HepG2 (cell line): ENCODE data around the gene CKLF. TPM values are rescaled to one million over a fixed set of nuclear protein-coding genes. Genes with fewer than 3 reads are reported as not detected.

ENCODE experiments used
- CEBPG ChIP-seq: IDR thresholded peaks from 2 replicates; pipeline ENCODE4 v1.6.1; 2016
- HNF4G ChIP-seq, 2 experiments: sonication (generic) in 1 of 2; formaldehyde crosslinking in 1 of 2; IDR thresholded peaks; 2 replicates each; pipeline versions ENCODE4 v1.4.0 to v1.6.1; 2011 to 2020; ENCODE audit warnings: borderline replicate concordance in 2 of 2, low read depth in 2 of 2, mild to moderate bottlenecking in 2 of 2, low read length in 1 of 2, missing genetic modification reagents in 1 of 2, moderate library complexity in 1 of 2
- MEIS2 ChIP-seq: sonication (generic); formaldehyde crosslinking; IDR thresholded peaks from 2 replicates; pipeline ENCODE4 v1.9.0; 2021; ENCODE audit warnings: mild to moderate bottlenecking, missing genetic modification reagents
- PHB2 ChIP-seq: fragments of 450-650 bp; IDR thresholded peaks from 2 replicates; pipeline ENCODE4 v1.6.1; 2018; ENCODE audit not compliant: partially characterized antibody
- PHF5A ChIP-seq: IDR thresholded peaks from one replicate; pipeline ENCODE4 v1.6.1; 2018; ENCODE audit warnings: low read depth, missing genetic modification reagents; ENCODE audit not compliant: unreplicated experiment
- POGZ ChIP-seq: sonication (generic); formaldehyde crosslinking; IDR thresholded peaks from 2 replicates; pipeline ENCODE4 v1.4.0; 2020; ENCODE audit warnings: mild to moderate bottlenecking, missing genetic modification reagents
- SOX13 ChIP-seq, 3 experiments: fragments of 450-650 bp in 1 of 3; sonication (generic) in 1 of 3; formaldehyde crosslinking in 1 of 3; IDR thresholded peaks in 2 of 3; conservative IDR thresholded peaks in 1 of 3; 2 replicates each; pipeline versions ENCODE4 v1.5.0 to v1.6.1; 2016 to 2020; ENCODE audit warnings: antibody characterized with exemption in 1 of 3, mild to moderate bottlenecking in 1 of 3, missing compliant biosample characterization in 1 of 3, missing genetic modification reagents in 1 of 3, moderate library complexity in 1 of 3
- ZMYM2 ChIP-seq: sonication (generic); formaldehyde crosslinking; IDR thresholded peaks from 2 replicates; pipeline ENCODE4 v1.8.0; 2022; ENCODE audit warnings: mild to moderate bottlenecking, missing genetic modification reagents
- ZNF12 ChIP-seq: sonication (generic); formaldehyde crosslinking; IDR thresholded peaks from 2 replicates; pipeline ENCODE4 v1.5.0; 2020; ENCODE audit warnings: missing genetic modification reagents
- ZNF460 ChIP-seq: sonication (generic); formaldehyde crosslinking; IDR thresholded peaks from 2 replicates; pipeline ENCODE4 v1.5.1; 2020; ENCODE audit warnings: missing genetic modification reagents, mild to moderate bottlenecking, borderline replicate concordance
- ZNF878 ChIP-seq: sonication (generic); formaldehyde crosslinking; IDR thresholded peaks from 2 replicates; pipeline ENCODE4 v1.8.1; 2023; ENCODE audit warnings: mild to moderate bottlenecking, missing genetic modification reagents, moderate library complexity
- polyA plus RNA-seq, 8 experiments: library from polyadenylated mRNA; depleted of rRNA in 3 of 8; stranded (reverse) in 7 of 8; unstranded in 1 of 8; fragments of >200 nt; fragmentation: Illumina TruSeq in 4 of 8; extraction: Trizol in 4 of 8; gene quantifications; 2 replicates each; pipeline versions ENCODE4 v1.2.1 to v1.2.3, GENCODE V29; 2011 to 2016; ENCODE audit warnings: low read depth in 4 of 8, missing spikeins in 1 of 8, mixed read lengths in 1 of 8; ENCODE audit not compliant: insufficient read depth in 1 of 8
- total RNA-seq, 5 experiments: library from RNA; depleted of rRNA; stranded (reverse); fragments of >200 nt; fragmentation: Illumina TruSeq; extraction: Trizol; gene quantifications; 2 replicates each; pipeline ENCODE4 v1.2.3, GENCODE V29; 2016; ENCODE audit warnings: low read depth in 1 of 5
- TF ChIP-seq, protein P1 (sequence below): sonication (generic); formaldehyde crosslinking; IDR thresholded peaks from 2 replicates; pipeline ENCODE4 v1.4.0; 2020; ENCODE audit warnings: missing genetic modification reagents, borderline replicate concordance
- TF ChIP-seq, protein P2 (sequence below), 2 experiments: sonication (generic) in 1 of 2; formaldehyde crosslinking in 1 of 2; IDR thresholded peaks; 2 replicates each; pipeline versions ENCODE4 v1.6.1 to v1.9.0; 2014 to 2022; ENCODE audit warnings: antibody characterized with exemption in 1 of 2, borderline replicate concordance in 1 of 2, inconsistent platforms in 1 of 2, low read depth in 1 of 2, missing genetic modification reagents in 1 of 2
- TF ChIP-seq, protein P3 (sequence below): sonication (generic); formaldehyde crosslinking; IDR thresholded peaks from 2 replicates; pipeline ENCODE4 v1.4.0; 2020; ENCODE audit warnings: missing genetic modification reagents

CKLF gene
- total and polyA plus RNA-seq, 2 of the 13 experiments (the other 11 are each of a cell fraction or from before 2014, with no cell fraction given) = 120 to 167 TPM

DNA sequence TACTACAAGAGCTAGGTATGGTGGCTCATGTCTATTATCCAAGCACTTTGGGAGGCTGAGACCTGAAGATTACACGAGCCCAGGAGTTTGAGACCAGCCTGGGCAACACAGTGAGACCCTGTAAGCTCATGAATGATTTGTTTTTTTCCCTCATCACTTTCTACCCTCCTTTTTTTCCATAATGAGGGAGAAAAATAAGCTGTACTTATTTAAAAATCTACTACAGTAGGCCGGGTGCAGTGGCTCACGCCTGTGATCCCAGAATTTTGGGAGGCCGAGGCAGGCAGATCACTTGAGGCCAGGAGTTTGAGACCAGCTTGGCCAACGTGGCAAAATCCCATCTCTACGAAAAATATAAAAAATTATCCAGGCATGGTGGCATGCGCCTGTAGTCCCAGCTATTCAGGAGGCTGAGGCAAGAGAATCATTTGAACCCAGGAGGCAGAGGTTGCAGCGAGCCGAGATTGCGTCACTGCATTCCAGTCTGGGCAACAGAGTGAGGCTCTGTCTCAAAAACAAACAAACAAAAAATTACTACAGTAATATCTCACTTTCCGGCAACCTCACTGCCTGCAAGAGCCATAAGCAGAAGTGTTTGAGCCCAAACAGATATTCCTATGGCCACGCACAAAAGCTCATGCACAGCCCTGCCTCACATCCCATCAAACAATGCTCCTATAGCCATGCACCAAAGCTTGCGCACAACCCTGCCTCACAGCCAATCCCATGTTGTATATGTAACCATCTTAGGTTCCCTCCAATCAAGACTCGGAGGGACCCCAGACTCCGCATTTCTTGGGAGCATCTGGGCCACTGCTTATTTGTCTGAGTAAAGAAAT lies 39.9 kb upstream of the CKLF start (continued):
- TF ChIP-seq, protein P1, sequence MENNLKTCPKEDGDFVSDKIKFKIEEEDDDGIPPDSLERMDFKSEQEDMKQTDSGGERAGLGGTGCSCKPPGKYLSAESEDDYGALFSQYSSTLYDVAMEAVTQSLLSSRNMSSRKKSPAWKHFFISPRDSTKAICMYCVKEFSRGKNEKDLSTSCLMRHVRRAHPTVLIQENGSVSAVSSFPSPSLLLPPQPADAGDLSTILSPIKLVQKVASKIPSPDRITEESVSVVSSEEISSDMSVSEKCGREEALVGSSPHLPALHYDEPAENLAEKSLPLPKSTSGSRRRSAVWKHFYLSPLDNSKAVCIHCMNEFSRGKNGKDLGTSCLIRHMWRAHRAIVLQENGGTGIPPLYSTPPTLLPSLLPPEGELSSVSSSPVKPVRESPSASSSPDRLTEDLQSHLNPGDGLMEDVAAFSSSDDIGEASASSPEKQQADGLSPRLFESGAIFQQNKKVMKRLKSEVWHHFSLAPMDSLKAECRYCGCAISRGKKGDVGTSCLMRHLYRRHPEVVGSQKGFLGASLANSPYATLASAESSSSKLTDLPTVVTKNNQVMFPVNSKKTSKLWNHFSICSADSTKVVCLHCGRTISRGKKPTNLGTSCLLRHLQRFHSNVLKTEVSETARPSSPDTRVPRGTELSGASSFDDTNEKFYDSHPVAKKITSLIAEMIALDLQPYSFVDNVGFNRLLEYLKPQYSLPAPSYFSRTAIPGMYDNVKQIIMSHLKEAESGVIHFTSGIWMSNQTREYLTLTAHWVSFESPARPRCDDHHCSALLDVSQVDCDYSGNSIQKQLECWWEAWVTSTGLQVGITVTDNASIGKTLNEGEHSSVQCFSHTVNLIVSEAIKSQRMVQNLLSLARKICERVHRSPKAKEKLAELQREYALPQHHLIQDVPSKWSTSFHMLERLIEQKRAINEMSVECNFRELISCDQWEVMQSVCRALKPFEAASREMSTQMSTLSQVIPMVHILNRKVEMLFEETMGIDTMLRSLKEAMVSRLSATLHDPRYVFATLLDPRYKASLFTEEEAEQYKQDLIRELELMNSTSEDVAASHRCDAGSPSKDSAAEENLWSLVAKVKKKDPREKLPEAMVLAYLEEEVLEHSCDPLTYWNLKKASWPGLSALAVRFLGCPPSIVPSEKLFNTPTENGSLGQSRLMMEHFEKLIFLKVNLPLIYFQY (CRISPR knock-in tag) = peak; percentile 26; the same call in 1 of the 2 replicates
- TF ChIP-seq HNF4G (IDR thresholded peaks at IDR 0.05; ENCODE audit: borderline replicate concordance, low read depth, low read length) = no peak
- peak; percentile 42; the same call in 1 of the 2 replicates for TF ChIP-seq HNF4G (CRISPR knock-in tag; IDR thresholded peaks at IDR 0.05; ENCODE audit: borderline replicate concordance, low read depth)
- no peak for TF ChIP-seq MEIS2
- TF ChIP-seq ZMYM2 (CRISPR knock-in tag) = peak; percentile 48; the same call in 1 of the 2 replicates
- 0 out of 2 replicates have a peak, but pooled peaks have one; percentile 17 for TF ChIP-seq ZNF12 (CRISPR knock-in tag)
- no peak for TF ChIP-seq SOX13 (IDR thresholded peaks at IDR 0.05)
- TF ChIP-seq SOX13 (CRISPR knock-in tag; conservative IDR thresholded peaks at IDR 0.05 in 1 of 2, IDR thresholded peaks at IDR 0.05 in 1 of 2) = peak in 1 of 2 experiments; percentile 73; a peak in 2 of 4 replicates
- peak; percentile 80 for TF ChIP-seq PHF5A (CRISPR knock-in tag)
- TF ChIP-seq, protein P2, sequence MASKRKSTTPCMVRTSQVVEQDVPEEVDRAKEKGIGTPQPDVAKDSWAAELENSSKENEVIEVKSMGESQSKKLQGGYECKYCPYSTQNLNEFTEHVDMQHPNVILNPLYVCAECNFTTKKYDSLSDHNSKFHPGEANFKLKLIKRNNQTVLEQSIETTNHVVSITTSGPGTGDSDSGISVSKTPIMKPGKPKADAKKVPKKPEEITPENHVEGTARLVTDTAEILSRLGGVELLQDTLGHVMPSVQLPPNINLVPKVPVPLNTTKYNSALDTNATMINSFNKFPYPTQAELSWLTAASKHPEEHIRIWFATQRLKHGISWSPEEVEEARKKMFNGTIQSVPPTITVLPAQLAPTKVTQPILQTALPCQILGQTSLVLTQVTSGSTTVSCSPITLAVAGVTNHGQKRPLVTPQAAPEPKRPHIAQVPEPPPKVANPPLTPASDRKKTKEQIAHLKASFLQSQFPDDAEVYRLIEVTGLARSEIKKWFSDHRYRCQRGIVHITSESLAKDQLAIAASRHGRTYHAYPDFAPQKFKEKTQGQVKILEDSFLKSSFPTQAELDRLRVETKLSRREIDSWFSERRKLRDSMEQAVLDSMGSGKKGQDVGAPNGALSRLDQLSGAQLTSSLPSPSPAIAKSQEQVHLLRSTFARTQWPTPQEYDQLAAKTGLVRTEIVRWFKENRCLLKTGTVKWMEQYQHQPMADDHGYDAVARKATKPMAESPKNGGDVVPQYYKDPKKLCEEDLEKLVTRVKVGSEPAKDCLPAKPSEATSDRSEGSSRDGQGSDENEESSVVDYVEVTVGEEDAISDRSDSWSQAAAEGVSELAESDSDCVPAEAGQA (IDR thresholded peaks at IDR 0.05; ENCODE audit: low read depth) = peak; percentile 6; the same call in 1 of the 2 replicates
- TF ChIP-seq, protein P2 (CRISPR knock-in tag; IDR thresholded peaks at IDR 0.05; ENCODE audit: borderline replicate concordance) = no peak
- TF ChIP-seq PHB2 = no peak
- peak; percentile 97 for TF ChIP-seq CEBPG
- TF ChIP-seq POGZ = peak; percentile 49; the same call in 1 of the 2 replicates
- TF ChIP-seq, protein P3, sequence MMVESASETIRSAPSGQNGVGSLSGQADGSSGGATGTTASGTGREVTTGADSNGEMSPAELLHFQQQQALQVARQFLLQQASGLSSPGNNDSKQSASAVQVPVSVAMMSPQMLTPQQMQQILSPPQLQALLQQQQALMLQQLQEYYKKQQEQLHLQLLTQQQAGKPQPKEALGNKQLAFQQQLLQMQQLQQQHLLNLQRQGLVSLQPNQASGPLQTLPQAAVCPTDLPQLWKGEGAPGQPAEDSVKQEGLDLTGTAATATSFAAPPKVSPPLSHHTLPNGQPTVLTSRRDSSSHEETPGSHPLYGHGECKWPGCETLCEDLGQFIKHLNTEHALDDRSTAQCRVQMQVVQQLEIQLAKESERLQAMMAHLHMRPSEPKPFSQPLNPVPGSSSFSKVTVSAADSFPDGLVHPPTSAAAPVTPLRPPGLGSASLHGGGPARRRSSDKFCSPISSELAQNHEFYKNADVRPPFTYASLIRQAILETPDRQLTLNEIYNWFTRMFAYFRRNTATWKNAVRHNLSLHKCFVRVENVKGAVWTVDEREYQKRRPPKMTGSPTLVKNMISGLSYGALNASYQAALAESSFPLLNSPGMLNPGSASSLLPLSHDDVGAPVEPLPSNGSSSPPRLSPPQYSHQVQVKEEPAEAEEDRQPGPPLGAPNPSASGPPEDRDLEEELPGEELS (CRISPR knock-in tag) = peak; percentile 94
- peak; percentile 38; the same call in 1 of the 2 replicates for TF ChIP-seq ZNF878 (CRISPR knock-in tag)
- peak; percentile 85 for TF ChIP-seq ZNF460 (CRISPR knock-in tag)
